Endothelial cell (in vitro differentiated cells): ENCODE results near the gene SORCS3. TPM values are rescaled to one million over a fixed set of nuclear protein-coding genes. Genes with fewer than 3 reads are reported as not detected.
A peak's percentile ranks its signal among the peaks of the same experiment; 100 is the strongest.

Experiments used
- DNase-seq: peaks from one replicate; pipeline ENCODE4 v3.0.0; 2021; ENCODE audit warnings: low spot score
- H3K27ac Mint-ChIP-seq: one replicate; pipeline ENCODE4 v1.8.0; 2021; ENCODE audit warnings: mixed read lengths, inconsistent platforms; ENCODE audit not compliant: unreplicated experiment
- H3K27me3 Mint-ChIP-seq: one replicate; pipeline ENCODE4 v1.8.0; 2021; ENCODE audit warnings: mild to moderate bottlenecking, moderate library complexity, mixed read lengths, inconsistent platforms; ENCODE audit not compliant: unreplicated experiment
- H3K36me3 Mint-ChIP-seq: one replicate; pipeline ENCODE4 v1.8.0; 2021; ENCODE audit warnings: mild to moderate bottlenecking, low read depth, mixed read lengths, inconsistent platforms; ENCODE audit not compliant: unreplicated experiment
- H3K4me1 Mint-ChIP-seq: one replicate; pipeline ENCODE4 v1.8.0; 2021; ENCODE audit warnings: mild to moderate bottlenecking, mixed read lengths, inconsistent platforms; ENCODE audit not compliant: unreplicated experiment
- H3K4me3 Mint-ChIP-seq: one replicate; pipeline ENCODE4 v1.8.0; 2021; ENCODE audit warnings: mild to moderate bottlenecking, mixed read lengths, inconsistent platforms; ENCODE audit not compliant: unreplicated experiment
- H3K9me3 Mint-ChIP-seq: one replicate; pipeline ENCODE4 v1.8.0; 2021; ENCODE audit warnings: mixed read lengths, inconsistent platforms; ENCODE audit not compliant: unreplicated experiment
- total RNA-seq: library from RNA; stranded (reverse); fragmentation: NEBNext Ultra II Directional; extraction: Animal tissue kit (Norgen Biotek cat#: 25700); gene quantifications from one replicate; pipeline ENCODE4 v1.2.1, GENCODE V29; 2021; ENCODE audit not compliant: unreplicated experiment
- TF ChIP-seq, protein P1 (sequence below): fragments of 200-600 bp; sonication (generic); IDR thresholded peaks from one replicate; pipeline ENCODE4 v1.5.0; 2021; ENCODE audit warnings: antibody characterized with exemption; ENCODE audit not compliant: unreplicated experiment

Gene SORCS3
- total RNA-seq, 1 donor from 2014 or later: not detected

DNA sequence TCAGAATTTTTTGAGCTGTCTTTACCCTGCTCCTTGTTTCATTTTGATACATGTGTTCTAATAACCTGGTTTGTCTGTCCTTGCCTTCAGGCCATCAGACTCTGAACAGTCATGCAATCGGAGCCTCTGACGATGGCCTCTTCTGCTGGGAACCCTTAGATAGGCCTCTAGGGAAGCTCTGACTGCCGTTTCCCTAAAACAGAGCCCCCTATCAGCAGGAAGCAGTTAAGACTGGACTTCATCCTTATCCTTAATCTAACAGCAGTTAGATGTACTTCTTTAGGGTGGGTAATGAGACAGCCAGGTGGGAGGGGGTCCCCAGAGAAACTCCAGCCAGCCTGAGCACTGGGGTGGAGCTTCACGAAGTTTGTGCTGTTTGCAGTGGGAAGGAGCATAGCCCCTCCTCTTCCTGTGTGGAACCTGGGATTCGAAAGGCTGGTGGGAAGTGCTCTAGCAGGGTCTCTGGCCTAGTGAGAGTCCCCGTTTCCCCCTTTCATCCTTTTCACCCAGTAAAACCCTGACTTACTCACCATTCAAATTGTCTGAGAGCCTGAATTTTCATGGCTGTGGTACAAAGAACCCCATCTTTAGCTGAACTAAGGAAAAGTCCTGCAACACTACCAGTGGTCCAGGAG, 28.4 kb upstream of the SORCS3 start:
- H3K4me3 Mint-ChIP-seq: no peak overlapping the region
- peaks cover 9% of the 10 kb centered on the region for H3K36me3 Mint-ChIP-seq
- peaks cover 6% of the 10 kb centered on the region for H3K4me1 Mint-ChIP-seq
- peaks cover 1% of the 10 kb centered on the region for H3K27me3 Mint-ChIP-seq
- DNase-seq: no peak
- TF ChIP-seq, protein P1, sequence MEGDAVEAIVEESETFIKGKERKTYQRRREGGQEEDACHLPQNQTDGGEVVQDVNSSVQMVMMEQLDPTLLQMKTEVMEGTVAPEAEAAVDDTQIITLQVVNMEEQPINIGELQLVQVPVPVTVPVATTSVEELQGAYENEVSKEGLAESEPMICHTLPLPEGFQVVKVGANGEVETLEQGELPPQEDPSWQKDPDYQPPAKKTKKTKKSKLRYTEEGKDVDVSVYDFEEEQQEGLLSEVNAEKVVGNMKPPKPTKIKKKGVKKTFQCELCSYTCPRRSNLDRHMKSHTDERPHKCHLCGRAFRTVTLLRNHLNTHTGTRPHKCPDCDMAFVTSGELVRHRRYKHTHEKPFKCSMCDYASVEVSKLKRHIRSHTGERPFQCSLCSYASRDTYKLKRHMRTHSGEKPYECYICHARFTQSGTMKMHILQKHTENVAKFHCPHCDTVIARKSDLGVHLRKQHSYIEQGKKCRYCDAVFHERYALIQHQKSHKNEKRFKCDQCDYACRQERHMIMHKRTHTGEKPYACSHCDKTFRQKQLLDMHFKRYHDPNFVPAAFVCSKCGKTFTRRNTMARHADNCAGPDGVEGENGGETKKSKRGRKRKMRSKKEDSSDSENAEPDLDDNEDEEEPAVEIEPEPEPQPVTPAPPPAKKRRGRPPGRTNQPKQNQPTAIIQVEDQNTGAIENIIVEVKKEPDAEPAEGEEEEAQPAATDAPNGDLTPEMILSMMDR: no peak
- H3K27ac Mint-ChIP-seq: no peak overlapping the region
- H3K9me3 Mint-ChIP-seq: peaks cover 13% of the 10 kb centered on the region

- H3K27me3 Mint-ChIP-seq: peaks cover 1% of the 10 kb centered on the region
- peaks cover 11% of the 10 kb centered on the region for H3K9me3 Mint-ChIP-seq
- TF ChIP-seq, protein P1: no peak
- no peak for DNase-seq
- no peak overlapping the region for H3K27ac Mint-ChIP-seq
- peaks cover 8% of the 10 kb centered on the region for H3K36me3 Mint-ChIP-seq
- no peak overlapping the region for H3K4me3 Mint-ChIP-seq
- H3K4me1 Mint-ChIP-seq: peaks cover 3% of the 10 kb centered on the region
Measured at GRCh38 chr10:104613406-104613805, 27.7 kb upstream of the SORCS3 start.

- Mint-ChIP-seq H3K36me3 (no peaks in the 10 kb centered on the region), H3K27me3 (peaks cover 1% of the 10 kb centered on the region), H3K4me1 (no peaks in the 10 kb centered on the region), H3K4me3 (no peak overlapping the region), H3K27ac (no peak overlapping the region), H3K9me3 (peaks cover 2% of the 10 kb centered on the region)
- TF ChIP-seq, protein P1: peak; percentile 80
- DNase-seq: peak; percentile 38
Measured at GRCh38 chr10:104614245-104614831, 26.8 kb upstream of the SORCS3 start.

DNA sequence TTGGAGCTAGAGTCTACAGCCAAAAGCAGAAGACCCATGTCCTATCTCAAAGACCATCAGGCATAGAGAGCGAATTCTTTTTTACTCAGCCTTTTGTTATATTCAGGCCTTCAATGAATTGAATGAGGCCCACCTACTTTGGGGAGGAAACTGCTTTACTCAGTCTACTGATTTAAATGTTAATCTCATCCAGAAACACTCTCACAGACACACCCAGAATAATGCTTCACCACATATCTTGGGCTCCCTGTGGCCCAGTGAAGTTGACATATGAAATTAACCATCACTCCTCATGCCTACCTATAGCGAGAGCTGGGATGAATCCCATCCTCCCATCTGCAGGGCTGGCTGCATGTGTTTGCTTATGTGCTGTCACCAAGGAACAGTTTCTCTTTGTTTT, 26.0 kb upstream of the SORCS3 start:
- no peaks in the 10 kb centered on the region for H3K36me3 Mint-ChIP-seq
- no peak for DNase-seq
- H3K4me1 Mint-ChIP-seq: peaks cover 3% of the 10 kb centered on the region
- H3K9me3 Mint-ChIP-seq: no peaks in the 10 kb centered on the region
- H3K27me3 Mint-ChIP-seq: peaks cover 1% of the 10 kb centered on the region
- TF ChIP-seq, protein P1: no peak
- no peak overlapping the region for H3K27ac Mint-ChIP-seq
- no peak overlapping the region for H3K4me3 Mint-ChIP-seq

DNA sequence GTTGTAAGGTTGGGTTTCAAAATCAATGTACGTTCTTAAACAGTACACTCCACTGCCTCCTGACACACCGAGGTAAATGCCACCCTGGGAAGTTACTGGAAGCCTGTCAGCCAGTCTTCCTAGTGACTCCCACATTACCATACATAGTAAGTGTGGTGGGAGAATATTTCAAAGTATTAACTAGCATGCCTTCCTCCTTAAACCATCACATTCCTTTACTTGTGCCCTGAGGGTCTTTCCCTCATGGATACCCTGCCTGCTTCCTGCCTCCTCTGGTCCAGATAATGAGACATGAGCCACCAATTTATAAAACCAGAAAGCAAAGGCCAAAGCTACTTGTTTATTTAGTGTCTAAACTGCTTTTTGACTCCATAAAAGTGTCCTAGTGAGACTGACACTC, 23.3 kb upstream of the SORCS3 start:
- Mint-ChIP-seq H3K27ac (no peak overlapping the region), H3K27me3 (peaks cover 1% of the 10 kb centered on the region), H3K4me3 (no peak overlapping the region), H3K9me3 (no peaks in the 10 kb centered on the region), H3K36me3 (no peaks in the 10 kb centered on the region), H3K4me1 (peaks cover 5% of the 10 kb centered on the region)
- TF ChIP-seq, protein P1: no peak
- DNase-seq: no peak
